Muscle of leg (tissue), 11 donors: ENCODE data around the gene CLEC5A. TPM values are rescaled to one million over a fixed set of nuclear protein-coding genes. Genes with fewer than 3 reads are reported as not detected.

ENCODE experiments used
- DNase-seq: peaks from one replicate; pipeline ENCODE4 v3.0.0; 2013
- H3K27ac ChIP-seq: one replicate; pipeline ENCODE4 v1.5.1; 2013; ENCODE audit warnings: mild to moderate bottlenecking, low read length, control low read depth
- H3K27me3 ChIP-seq: one replicate; pipeline ENCODE4 v1.6.1; 2013; ENCODE audit warnings: low read length; ENCODE audit not compliant: control insufficient read depth, insufficient read depth
- H3K36me3 ChIP-seq: one replicate; pipeline ENCODE4 v1.6.1; 2013; ENCODE audit warnings: low read length; ENCODE audit not compliant: control insufficient read depth, insufficient read depth
- H3K4me1 ChIP-seq: one replicate; pipeline ENCODE4 v1.6.1; 2013; ENCODE audit warnings: low read length; ENCODE audit not compliant: control insufficient read depth, insufficient read depth
- H3K4me3 ChIP-seq: one replicate; pipeline ENCODE4 v1.5.1; 2013; ENCODE audit warnings: low read length, control low read depth
- H3K9me3 ChIP-seq: replicated peaks from 2 replicates; pipeline ENCODE4 v1.6.1; 2013; ENCODE audit warnings: low read depth, low read length; ENCODE audit not compliant: control insufficient read depth
- WGBS: methylation state at CpG from one replicate; pipeline ENCODE4 v1.1.5; 2013; ENCODE audit warnings: missing lambda C conversion rate; ENCODE audit not compliant: insufficient coverage; 5-methylcytosine and 5-hydroxymethylcytosine counted together
- polyA plus RNA-seq, 8 donors: library from polyadenylated mRNA; unstranded; fragments of 120-200 nt; gene quantifications; one replicate each; pipeline versions ENCODE4 v1.2.1 to v1.2.3, GENCODE V29; 2013; ENCODE audit warnings: inconsistent platforms in 1 of 8, low replicate concordance in 1 of 8; ENCODE audit not compliant: insufficient read length in 8 of 8, insufficient read depth in 1 of 8
- total RNA-seq: library from RNA; stranded (reverse); fragments of 120-200 nt; gene quantifications from one replicate; pipeline ENCODE4 v1.2.4, GENCODE V29; 2013

The CLEC5A gene
- total and polyA plus RNA-seq, 9 donors: 0.13 to 0.32 (median 0.24) TPM

- H3K27me3 ChIP-seq: no peaks in the 10 kb centered on the region
- WGBS: no CpG with 5 or more reads among the region's 1 CpG
- DNase-seq: no peak
Observed at GRCh38 chr7:141978351-141978750, 31.6 kb upstream of the CLEC5A start.

GRCh38 chr7:141976524-141977245 is 29.9 kb upstream of the CLEC5A start:
- 52% methylated on average over 3 of the region's 11 CpGs for WGBS
- H3K4me3 ChIP-seq: no peak overlapping the region
- no peak for DNase-seq
- no peak overlapping the region for H3K27ac ChIP-seq
- no peaks in the 10 kb centered on the region for H3K9me3 ChIP-seq
- H3K36me3 ChIP-seq: no peaks in the 10 kb centered on the region
- H3K4me1 ChIP-seq: no peaks in the 10 kb centered on the region
- H3K27me3 ChIP-seq: no peaks in the 10 kb centered on the region

More at GRCh38 chr7:141978351-141978750, 31.6 kb upstream of the CLEC5A start:
- Histone ChIP-seq H3K27ac (no peak overlapping the region), H3K4me1 (no peaks in the 10 kb centered on the region), H3K36me3 (no peaks in the 10 kb centered on the region), H3K4me3 (no peak overlapping the region), H3K9me3 (no peaks in the 10 kb centered on the region)

- no peaks in the 10 kb centered on the region for H3K4me1 ChIP-seq
- H3K27me3 ChIP-seq: no peaks in the 10 kb centered on the region
- H3K9me3 ChIP-seq: no peaks in the 10 kb centered on the region
- no peak overlapping the region for H3K27ac ChIP-seq
- WGBS: 0% methylated on average over 6 of the region's 21 CpGs
- DNase-seq: peak; percentile 42
- H3K36me3 ChIP-seq: no peaks in the 10 kb centered on the region
- H3K4me3 ChIP-seq: no peak overlapping the region
Observed at GRCh38 chr7:141975806-141976523, 29.2 kb upstream of the CLEC5A start.

GRCh38 chr7:141974831-141975230 is 28.1 kb upstream of the CLEC5A start:
- no peak for DNase-seq

GRCh38 chr7:141973673-141974072 is 26.9 kb upstream of the CLEC5A start, which contains the start of gene TAS2R38:
TAS2R38 (minus strand) TSS chr7:141973773; CDS start chr7:141973689, 84 bp downstream.
- no peak within 1 kb of the TSS for H3K4me3 ChIP-seq
- no peaks in the 10 kb centered on the region for H3K27me3 ChIP-seq
- H3K27ac ChIP-seq: no peak within 1 kb of the TSS
- WGBS: 77% methylated on average over 2 of the region's 7 CpGs
- DNase-seq: no peak
- no peaks in the 10 kb centered on the region for H3K4me1 ChIP-seq
- no peaks in the 10 kb centered on the region for H3K36me3 ChIP-seq
- no peaks in the 10 kb centered on the region for H3K9me3 ChIP-seq

More at GRCh38 chr7:141974831-141975230, 28.1 kb upstream of the CLEC5A start:
- Histone ChIP-seq H3K36me3 (no peaks in the 10 kb centered on the region), H3K4me3 (no peak overlapping the region), H3K27me3 (no peaks in the 10 kb centered on the region), H3K9me3 (no peaks in the 10 kb centered on the region), H3K4me1 (no peaks in the 10 kb centered on the region), H3K27ac (no peak overlapping the region)
- no CpG with 5 or more reads among the region's 2 CpGs for WGBS

- peak; percentile 60 for DNase-seq
- Histone ChIP-seq H3K36me3 (no peaks in the 10 kb centered on the region), H3K27ac (no peak overlapping the region), H3K4me3 (no peak overlapping the region), H3K9me3 (peaks cover 5% of the 10 kb centered on the region), H3K4me1 (no peaks in the 10 kb centered on the region), H3K27me3 (no peaks in the 10 kb centered on the region)
- WGBS: 57% methylated on average over 2 of the region's 3 CpGs
Observed at GRCh38 chr7:141960687-141961422, 14.1 kb upstream of the CLEC5A start.

- DNase-seq: peak; percentile 48
- Histone ChIP-seq H3K9me3 (no peaks in the 10 kb centered on the region), H3K4me1 (no peaks in the 10 kb centered on the region), H3K27ac (no peak overlapping the region), H3K36me3 (no peaks in the 10 kb centered on the region), H3K27me3 (no peaks in the 10 kb centered on the region), H3K4me3 (no peak overlapping the region)
- no CpG with 5 or more reads among the region's 3 CpGs for WGBS
Observed at GRCh38 chr7:141956084-141956483, 9.3 kb upstream of the CLEC5A start.

- Histone ChIP-seq H3K4me1 (no peaks in the 10 kb centered on the region), H3K36me3 (no peaks in the 10 kb centered on the region), H3K27me3 (no peaks in the 10 kb centered on the region), H3K4me3 (no peak overlapping the region), H3K9me3 (no peaks in the 10 kb centered on the region), H3K27ac (no peak overlapping the region)
- no CpG with 5 or more reads among the region's 1 CpG for WGBS
- no peak for DNase-seq
Observed at GRCh38 chr7:141954334-141954733, 7.6 kb upstream of the CLEC5A start.

- DNase-seq: no peak
- WGBS: no CpG with 5 or more reads among the region's 1 CpG
- no peaks in the 10 kb centered on the region for H3K36me3 ChIP-seq
Observed at GRCh38 chr7:141952461-141952860, 5.7 kb upstream of the CLEC5A start.

GRCh38 chr7:141950806-141951205 is 4.0 kb upstream of the CLEC5A start:
- Histone ChIP-seq H3K4me1 (no peaks in the 10 kb centered on the region), H3K9me3 (no peaks in the 10 kb centered on the region), H3K4me3 (no peak overlapping the region), H3K27ac (no peak overlapping the region), H3K27me3 (no peaks in the 10 kb centered on the region), H3K36me3 (no peaks in the 10 kb centered on the region)
- 100% methylated on average over 1 of the region's 1 CpG for WGBS
- no peak for DNase-seq

More at GRCh38 chr7:141952461-141952860, 5.7 kb upstream of the CLEC5A start:
- no peaks in the 10 kb centered on the region for H3K4me1 ChIP-seq
- H3K9me3 ChIP-seq: no peaks in the 10 kb centered on the region
- H3K4me3 ChIP-seq: no peak overlapping the region
- H3K27ac ChIP-seq: no peak overlapping the region
- H3K27me3 ChIP-seq: no peaks in the 10 kb centered on the region
